Measurements from ENCODE around the gene ANO6. TPM values are rescaled to one million over a fixed set of nuclear protein-coding genes. Genes with fewer than 3 reads are reported as not detected.

ANO6 gene
- total RNA-seq, 1 donor from 2014 or later = 64.1 TPM

- no peak for TF ChIP-seq CTCF (IDR thresholded peaks at IDR 0.05)
Measured at GRCh38 chr12:45178771-45179170, 37.1 kb upstream of the ANO6 start.

DNA sequence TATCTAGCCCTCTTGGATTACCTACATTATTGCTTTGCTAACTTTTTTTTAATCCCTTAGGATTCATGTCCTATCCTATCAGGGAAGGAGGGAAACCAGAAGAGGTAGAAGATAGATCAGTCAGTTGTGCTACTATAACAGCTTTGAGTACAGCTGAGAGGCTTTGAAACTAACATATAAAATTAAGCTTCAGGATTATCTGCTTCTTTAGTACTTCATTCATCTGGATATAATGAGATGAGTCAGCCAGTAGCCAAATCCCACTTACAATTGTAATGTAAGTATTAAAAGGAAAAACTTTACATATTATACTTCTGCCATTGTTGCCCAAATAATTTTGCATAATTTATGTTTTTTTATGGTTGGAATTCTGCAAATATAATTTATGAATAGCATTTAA lies 33.4 kb upstream of the ANO6 start:
- Histone ChIP-seq H3K36me3 (no peaks in the 10 kb centered on the region), H3K27ac (no peak overlapping the region), H3K4me1 (no peaks in the 10 kb centered on the region), H3K4me3 (no peak overlapping the region), H3K27me3 (ENCODE audit: low read depth) (no peaks in the 10 kb centered on the region), H3K9me3 (peaks cover 21% of the 10 kb centered on the region)
- ATAC-seq (no peak), DNase-seq (no peak)
- intact Hi-C loops (cut with DNase I) = loop anchor here (10.0 kb wide), 1 partner anchor 202 kb away; no protein-coding TSS in a partner anchor
- no peak for TF ChIP-seq CTCF (IDR thresholded peaks at IDR 0.05)

More at GRCh38 chr12:45178771-45179170, 37.1 kb upstream of the ANO6 start:
- ATAC-seq (no peak), DNase-seq (no peak)
- Histone ChIP-seq H3K36me3 (no peaks in the 10 kb centered on the region), H3K27ac (no peak overlapping the region), H3K27me3 (ENCODE audit: low read depth) (no peaks in the 10 kb centered on the region), H3K9me3 (peaks cover 25% of the 10 kb centered on the region), H3K4me3 (no peak overlapping the region), H3K4me1 (no peaks in the 10 kb centered on the region)
- intact Hi-C loops (cut with DNase I) = no loop called here

GRCh38 chr12:45183246-45183645 lies 32.6 kb upstream of the ANO6 start:
- intact Hi-C loops (cut with DNase I) = loop anchor here (10.0 kb wide), 1 partner anchor 202 kb away; no protein-coding TSS in a partner anchor
- DNase-seq = no peak
- TF ChIP-seq CTCF (IDR thresholded peaks at IDR 0.05) = peak; percentile 43
- Histone ChIP-seq H3K9me3 (peaks cover 14% of the 10 kb centered on the region), H3K27ac (no peak overlapping the region), H3K36me3 (no peaks in the 10 kb centered on the region), H3K4me1 (no peaks in the 10 kb centered on the region), H3K4me3 (no peak overlapping the region), H3K27me3 (ENCODE audit: low read depth) (no peaks in the 10 kb centered on the region)
- no peak for ATAC-seq

DNA sequence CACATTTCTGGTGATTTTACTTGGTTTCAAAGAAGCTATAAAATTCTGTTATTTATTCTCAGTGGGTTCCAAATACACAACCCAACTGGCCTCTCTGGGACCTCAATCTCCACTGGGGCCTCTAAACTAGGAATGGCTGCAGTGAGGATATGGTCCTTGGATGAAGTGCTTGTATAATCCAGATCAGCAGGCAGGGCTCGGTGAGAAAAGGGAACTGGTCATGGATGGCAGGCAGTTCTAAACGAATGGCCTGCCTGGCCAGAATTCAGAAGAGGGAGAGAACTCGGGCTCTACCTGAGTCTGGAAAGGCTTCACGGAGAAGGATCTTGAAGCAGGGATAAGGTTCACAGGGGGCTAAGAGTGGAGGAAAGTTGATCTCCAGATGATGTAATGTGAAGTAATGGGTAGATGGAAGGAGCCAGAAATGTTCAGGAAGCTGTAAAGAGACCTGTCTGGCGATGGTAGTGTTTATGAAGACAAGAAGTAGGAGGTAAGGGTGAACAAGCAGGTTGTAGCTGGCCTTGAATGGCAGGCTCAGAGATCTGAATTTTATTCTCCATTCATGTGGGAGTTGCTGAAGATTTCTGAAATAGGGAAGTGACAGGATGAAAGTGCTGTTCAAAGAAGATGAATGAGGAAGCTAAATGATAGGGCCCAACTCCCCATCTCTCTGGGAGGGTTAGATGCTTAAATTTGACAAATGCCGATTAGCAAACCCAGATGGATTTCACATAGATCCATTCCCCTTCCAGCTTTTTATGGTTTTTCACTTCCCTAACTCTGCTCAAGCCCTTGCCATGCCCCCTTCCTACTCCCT lies 31.5 kb upstream of the ANO6 start:
- ATAC-seq (no peak), DNase-seq (no peak)
- Histone ChIP-seq H3K27me3 (ENCODE audit: low read depth) (no peaks in the 10 kb centered on the region), H3K9me3 (peaks cover 3% of the 10 kb centered on the region), H3K27ac (no peak overlapping the region), H3K36me3 (no peaks in the 10 kb centered on the region), H3K4me3 (no peak overlapping the region), H3K4me1 (no peaks in the 10 kb centered on the region)
- no peak for TF ChIP-seq CTCF (IDR thresholded peaks at IDR 0.05)
- intact Hi-C loops (cut with DNase I) = loop anchor here (10.0 kb wide), 1 partner anchor 200 kb away; no protein-coding TSS in a partner anchor

- Histone ChIP-seq H3K4me3 (no peak overlapping the region), H3K36me3 (no peaks in the 10 kb centered on the region), H3K27ac (no peak overlapping the region), H3K9me3 (no peaks in the 10 kb centered on the region), H3K4me1 (no peaks in the 10 kb centered on the region), H3K27me3 (ENCODE audit: low read depth) (no peaks in the 10 kb centered on the region)
- no peak for TF ChIP-seq CTCF (IDR thresholded peaks at IDR 0.05)
- ATAC-seq (no peak), DNase-seq (no peak)
- intact Hi-C loops (cut with DNase I) = loop anchor here (10.0 kb wide), 1 partner anchor 198 kb away; no protein-coding TSS in a partner anchor
Measured at GRCh38 chr12:45186762-45187161, 29.1 kb upstream of the ANO6 start.

All from lower lobe of right lung (tissue), 2 donors.